Measurements from ENCODE around the gene ANKRD35.
"Not testable (repeated sequence)": the region's sequence is repeated elsewhere in the genome, so short reads cannot be mapped to it uniquely, and the experiment has no call there.

Gene ANKRD35

DNA sequence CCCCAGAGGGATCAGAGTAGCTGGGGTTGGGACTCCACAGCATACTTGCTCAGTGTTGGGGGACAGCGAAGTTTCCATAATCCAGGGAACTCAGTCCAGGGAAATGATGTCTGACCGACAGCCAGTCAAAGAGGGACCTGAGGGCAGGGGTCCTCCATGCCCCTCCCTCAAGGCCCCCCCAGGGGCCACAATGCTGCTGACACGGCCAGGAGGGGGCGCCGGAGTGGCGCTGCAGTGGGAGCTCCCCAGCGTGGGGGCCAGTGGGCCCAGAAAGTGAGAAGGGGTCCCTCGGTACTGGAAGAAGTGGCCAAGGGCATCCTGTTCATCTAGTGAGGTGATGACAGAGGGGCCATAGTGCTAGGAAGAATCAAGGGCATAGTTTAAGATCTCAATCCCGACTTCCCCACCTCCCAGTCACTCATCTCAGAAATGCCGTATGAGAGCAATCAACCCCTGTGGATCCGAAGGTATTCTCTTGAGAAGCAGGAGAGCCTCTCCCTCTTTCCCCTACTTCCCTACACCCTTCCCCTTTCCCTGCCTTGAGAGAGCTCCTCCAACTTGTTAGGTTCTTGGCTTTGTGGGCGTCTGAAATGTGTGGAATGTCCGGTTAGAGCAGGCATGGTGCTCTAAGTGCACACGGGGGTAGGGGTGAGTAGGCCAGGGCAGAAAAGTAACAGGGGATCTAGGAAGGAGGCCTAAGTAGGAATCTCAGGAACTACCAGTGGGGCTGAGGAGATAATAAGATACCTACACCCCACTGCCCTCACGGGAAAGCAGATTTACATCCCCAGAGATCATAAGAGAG lies 36.1 kb downstream of the ANKRD35 start:
- no peak for DNase-seq

DNA sequence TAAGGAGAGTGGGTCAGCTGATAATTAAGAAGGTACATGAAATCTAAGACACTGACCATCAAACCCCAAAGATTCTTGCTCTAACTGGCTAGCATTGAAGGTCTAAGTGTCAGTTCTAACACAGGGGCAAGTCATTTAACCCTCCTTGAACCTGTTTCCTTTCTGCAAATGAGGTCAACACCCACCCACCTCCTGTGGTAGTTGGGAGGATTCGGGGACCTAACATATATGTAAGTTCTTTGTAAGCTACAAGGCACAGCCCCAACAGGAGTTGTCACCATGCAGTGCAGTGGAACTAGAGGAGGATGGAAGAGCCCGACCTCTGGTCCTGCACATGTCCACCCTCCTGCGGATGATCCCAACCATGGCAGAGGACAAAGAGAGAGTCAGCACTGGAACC lies 37.8 kb downstream of the ANKRD35 start:
- DNase-seq, result no peak

DNA sequence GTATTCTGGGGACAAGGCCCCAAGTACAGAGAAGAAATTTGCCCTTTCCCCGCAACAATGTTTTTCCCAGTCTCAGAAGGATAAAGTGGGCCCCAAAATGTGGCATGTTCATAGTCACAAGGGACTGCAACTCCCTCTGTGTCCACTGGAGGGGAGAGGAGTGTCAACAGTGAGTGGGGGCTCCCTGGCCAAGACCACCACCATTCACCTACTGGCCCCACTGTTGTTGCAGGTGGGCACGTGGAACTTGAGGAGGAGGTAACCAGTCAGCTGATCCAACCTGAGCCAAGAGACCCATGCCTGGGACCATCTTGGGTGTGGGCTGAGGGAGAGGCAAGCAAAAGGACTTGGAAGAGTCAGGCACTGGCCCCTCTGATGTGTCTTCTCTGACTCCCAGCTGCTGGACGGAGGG lies 39.5 kb downstream of the ANKRD35 start:
- peak in 1 of 2 donors; percentile 16 for DNase-seq

DNA sequence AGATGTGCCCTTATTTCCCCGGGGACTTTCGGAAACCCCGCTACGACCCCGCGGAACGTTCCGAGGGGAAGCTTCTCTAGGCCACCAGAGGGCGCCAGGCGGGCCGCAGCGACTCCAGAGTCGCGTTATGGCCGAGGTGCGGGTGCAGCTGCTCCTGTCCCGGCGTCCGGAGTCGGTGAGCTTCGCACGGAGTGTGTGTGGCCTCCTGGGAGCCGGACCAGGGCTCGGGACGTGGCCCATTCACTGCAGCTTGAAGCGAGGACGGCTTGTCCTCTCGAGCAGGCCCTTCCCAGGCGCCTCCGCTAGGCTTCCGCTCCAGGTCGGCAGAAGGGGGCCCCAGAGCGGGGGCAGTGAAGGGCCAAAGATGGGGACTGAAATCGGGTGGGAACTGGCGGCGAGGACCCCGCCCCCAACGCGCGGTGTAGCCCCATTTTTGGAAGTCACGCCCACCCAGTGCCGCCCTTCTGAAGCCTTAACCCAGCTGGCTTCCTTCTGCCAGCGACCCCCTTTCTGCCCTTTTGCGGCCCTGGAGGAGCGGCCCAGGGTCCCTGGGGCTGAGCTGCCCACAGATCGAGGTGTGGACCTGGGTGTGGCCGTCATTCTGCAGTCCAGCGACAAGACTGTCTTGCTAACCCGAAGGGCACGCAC lies 40.0 kb downstream of the ANKRD35 start, which contains the start of gene NUDT17:
Gene NUDT17 (plus strand): TSS at position 117 of the 648 bp plus-strand sequence. CDS start 11 bp downstream, at position 128.
- peak; percentile 75 to 76 for DNase-seq

DNA sequence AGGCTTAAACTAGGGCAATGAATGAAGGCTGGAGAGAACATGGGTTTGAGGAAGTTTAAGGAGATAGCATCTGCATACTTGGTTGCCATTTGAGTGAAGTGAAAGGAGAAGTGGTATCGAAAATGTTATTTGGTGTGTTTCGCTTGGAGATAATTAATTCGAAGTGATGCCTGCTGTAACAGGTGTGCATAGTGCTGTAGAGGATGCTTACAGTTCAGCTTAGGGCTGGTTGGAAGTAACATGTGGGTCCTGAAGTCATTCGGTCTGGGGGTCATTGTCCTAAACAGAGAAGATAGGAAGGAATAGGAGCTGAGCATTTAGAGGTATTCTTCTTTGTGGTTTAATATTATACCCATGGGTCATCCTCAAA lies 40.5 kb downstream of the ANKRD35 start:
- peak in 1 of 2 donors; percentile 9 for DNase-seq

DNA sequence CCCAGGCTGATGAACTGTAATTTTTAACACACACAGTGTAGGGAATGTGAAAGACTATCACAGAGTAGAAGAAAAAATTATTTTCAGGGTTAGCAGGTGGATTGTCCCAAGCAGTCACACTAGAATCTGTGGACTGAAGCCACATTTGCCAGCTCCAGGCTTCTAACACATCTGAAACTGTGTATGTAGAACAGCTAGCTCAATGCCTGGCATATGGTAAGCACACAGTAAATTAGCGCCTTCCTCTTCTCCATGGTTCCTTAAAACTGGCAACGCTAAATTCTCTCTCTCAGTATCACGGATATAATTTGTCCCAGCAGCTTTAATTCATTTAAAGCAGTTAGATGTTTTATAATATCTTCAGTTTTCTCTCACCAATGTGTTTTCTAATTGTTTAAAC lies 42.6 kb downstream of the ANKRD35 start:
- no peak for DNase-seq

DNA sequence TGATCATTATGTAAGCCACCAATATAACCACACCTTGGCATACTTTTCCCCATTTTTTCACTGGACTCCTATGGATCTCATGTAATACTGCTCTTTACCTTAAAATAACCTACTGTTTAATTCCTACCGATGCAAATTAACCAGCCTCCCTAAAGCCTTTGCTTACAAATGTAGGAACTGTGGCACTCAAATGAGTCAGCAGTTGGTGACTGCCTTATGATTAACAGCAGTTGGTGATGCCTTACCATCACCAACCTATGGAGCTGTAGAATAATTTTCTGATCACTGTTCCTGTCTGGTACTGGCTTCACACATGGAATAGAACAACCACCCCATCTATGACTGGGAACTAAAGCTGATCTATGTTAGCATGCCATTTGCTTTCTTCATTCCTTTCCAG lies 48.0 kb downstream of the ANKRD35 start:
- DNase-seq, result no peak

DNA sequence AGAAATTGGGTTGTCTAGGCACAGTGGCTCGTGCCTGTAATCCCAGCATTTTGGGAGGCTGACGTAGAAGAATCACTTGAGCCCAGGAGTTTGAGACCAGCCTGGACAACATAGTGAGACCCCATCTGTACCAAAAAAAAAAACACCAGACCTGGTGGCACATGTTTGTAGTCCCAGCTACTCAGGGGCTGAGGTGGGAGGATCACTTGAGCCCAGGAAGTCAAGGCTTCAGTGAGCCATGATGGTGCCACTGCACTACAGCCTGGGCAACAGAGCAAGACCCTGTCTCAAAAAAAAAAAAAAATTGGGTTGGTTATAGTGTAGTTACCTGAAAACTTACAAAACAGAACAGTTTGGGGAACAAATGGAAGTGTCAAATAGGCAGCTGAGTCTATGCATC lies 54.9 kb downstream of the ANKRD35 start:
- DNase-seq, result not testable (repeated sequence)

DNA sequence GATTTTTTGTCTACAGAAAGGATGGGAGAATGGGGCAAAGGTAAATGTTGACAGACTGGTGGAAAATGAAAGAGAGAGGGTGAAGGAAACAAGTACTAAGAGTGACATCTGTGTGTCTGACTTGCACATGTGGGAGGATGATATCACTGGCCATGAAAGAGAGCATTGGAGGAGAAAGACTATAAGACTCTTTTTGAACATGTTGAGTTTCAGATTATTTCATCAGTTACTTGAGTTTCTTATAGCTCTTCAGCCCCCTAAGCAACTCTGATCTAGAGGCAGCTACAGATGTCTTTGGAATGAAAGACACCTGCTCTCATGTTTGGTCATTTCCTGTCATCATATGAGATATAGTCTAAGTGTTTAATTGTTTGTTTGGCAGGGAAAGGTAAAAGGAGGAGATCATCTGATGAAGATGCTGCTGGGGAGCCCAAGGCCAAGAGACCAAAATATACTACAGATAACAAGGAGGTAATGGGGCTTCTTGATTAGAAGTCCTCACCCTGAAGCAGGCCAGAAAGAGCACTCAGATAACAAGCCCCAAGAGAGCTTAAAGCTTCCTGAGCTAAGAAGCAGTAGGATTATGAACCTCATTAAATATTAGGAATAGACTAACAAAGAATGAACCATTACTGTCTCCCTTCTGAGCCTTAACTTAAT lies 57.2 kb downstream of the ANKRD35 start:
- no peak for DNase-seq

DNA sequence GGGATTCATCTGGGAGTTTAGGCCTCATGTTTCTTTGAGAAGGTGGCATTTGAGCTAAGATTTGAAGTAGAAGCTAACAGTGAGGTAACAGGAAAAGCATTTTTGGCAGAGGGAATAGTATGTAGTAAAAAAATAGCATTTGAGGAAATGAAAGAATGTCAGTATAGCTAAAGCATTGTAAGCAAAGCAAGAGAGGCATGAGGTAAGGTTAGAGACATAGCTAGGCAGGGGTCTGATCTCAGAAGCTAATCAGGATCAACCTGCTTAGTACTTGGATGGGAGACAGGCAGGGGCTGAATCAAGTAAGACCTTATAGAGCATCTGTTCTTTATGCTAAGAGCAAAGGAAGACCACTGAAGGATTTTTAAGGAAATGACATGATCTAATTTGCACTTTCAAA lies 57.7 kb downstream of the ANKRD35 start:
- DNase-seq, result no peak

DNA sequence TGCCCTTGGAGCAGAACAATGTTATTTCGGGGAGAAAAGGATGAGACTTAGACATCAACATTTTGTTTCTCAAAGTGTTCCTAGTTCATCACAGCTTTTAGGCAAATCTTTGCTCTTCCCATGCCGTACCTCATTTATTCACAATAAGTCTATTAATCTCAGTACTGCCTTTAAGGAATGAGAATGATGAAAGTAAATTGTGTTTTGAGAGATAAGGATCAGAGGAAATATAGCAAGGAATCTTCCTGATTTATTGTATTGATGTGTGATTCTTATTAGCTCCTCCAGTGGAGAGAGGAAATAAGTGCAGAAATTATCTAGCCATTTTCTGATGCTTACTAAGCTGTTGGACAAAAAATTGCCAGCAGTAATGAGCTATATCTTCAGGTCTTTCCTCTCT lies 59.6 kb downstream of the ANKRD35 start:
- no peak for DNase-seq

DNA sequence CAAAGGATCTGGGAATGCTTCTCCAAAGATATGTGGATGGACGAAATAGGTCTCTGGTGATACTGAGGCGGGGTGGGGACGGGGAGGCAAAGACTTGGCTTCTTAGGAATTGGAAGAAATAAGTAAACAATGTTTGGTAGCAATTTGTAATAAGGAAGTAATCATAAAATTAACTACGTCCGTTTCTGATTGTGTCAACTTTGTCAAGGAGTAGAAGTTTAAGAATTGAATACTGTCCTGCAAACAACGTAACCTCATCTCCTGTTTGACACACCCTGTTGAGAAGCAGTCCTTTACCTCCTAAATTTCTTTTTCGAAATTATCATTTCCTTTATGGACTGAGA lies 61.2 kb downstream of the ANKRD35 start:
- DNase-seq, result no peak

DNA sequence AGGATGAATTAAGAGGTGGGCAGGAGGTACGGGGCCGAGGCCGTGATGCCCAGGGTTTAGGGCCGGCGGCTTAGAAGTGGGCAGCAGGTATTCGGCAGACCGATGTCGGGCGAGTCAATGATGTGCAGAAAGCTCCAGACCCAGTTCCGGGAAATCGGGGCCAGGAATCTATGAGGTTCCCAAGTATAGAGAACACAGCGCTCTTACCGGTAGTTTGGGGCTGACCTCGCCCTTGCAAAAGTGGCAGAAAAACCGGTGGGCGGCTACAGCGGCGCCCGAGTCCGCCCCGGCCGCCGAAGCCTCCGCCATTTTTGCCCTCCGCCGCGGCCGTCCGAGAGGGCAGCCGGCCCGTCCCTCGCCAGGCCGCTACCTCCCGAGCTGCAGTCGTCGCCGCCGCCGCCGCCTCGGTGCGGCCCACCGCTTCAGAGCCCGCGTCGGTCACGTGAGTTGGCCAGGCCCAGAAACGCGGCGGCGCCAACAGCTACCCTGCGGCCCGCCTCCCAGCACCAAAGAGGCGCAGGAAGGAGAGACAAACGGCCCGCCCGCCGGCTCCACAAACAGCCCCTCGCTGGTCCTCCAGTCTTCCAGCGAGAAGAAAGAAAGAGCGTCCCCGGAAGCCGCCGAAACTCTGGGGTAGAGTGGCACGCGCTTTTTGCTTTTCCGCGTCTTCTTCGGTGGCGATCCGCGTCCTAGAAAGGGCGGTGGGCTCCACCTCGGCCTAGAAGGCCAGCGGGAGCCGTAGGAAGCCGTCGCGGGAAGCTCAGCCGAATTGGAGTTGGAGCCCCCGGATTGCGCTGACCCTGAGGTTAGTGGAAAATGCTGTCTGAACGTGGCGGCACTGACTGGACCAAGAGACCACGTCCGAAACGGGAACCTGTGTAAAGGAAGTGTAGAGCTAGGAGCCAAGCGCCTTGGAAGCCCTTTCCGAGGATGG lies 61.8 kb downstream of the ANKRD35 start, which contains the start of the genes POLR3C and RNF115:
Gene POLR3C (plus strand): TSS at position 636 of the 934 bp plus-strand sequence. CDS start 1,577 bp downstream, outside the sequence.
Gene RNF115 (minus strand): TSS at position 531 of the 934 bp plus-strand sequence. CDS start 222 bp downstream, at position 309.
- DNase-seq, result peak; percentile 80 to 82

DNA sequence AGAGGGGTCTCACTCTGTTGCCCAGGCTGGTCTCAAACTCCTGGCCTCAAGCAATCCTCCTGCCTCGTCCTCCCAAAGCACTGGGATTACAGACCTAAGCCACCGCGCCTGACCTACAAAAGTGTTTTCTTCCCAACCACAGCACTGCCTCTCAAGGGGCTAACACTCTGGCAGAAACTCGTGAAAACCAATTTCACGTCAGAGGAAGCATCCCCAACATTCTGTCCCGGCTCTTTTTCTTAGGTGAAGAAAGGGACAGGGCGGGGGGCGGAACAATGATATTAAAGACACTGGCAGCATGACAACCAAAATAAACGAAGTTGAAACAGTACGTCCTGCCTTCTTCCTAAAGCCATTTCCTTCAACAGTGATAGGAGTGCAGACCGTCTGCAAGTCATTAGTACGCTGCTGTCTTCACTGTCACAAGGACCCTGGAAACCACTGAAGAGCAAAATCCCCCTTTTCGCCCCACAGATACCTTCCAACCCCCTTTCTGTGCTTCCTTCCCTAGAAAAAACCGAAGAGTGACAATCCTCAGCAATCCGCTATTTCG lies 62.8 kb downstream of the ANKRD35 start:
- not testable (repeated sequence) for DNase-seq

DNA sequence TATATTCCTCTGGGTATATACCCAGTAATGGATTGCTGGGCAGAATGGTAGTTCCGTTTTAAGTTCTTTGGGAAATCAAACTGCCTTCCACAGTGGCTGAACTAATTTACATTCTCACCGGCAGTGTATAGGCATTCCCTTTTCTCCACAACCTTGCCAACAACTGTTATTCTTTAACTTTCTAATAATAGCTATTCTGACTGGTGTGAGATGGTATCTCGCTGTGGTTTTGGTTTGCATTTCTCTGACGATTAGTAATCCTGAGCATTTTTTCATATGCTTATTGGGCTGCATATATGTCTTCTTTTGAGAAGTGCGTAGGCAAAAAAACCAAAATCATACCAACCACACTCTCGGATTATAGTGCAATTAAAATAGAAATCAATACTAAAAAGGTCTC lies 67.6 kb downstream of the ANKRD35 start:
- not testable (repeated sequence) for DNase-seq
